HCT116 (cell line): Measurements from ENCODE around the gene DAZAP2. TPM values are rescaled to one million over a fixed set of nuclear protein-coding genes. Genes with fewer than 3 reads are reported as not detected.

Experiments used
- ATAC-seq: fragments of 200-7000 bp; cut with Tn5 transposase; 2 replicates; pipeline ENCODE4 v1.9.1; 2020; ENCODE audit warnings: mild to moderate bottlenecking, moderate library complexity
- BruUV-seq: library from RNA; stranded (reverse); fragments of 400-500 nt; replicated peaks from 2 replicates; lab custom pipeline; 2021; lab: Mats Ljungman, UMichigan
- CTCF ChIA-PET: fragments of 300-600 bp; sonication (Branson Sonifier 250); formaldehyde crosslinking; loops from one replicate; lab custom pipeline; 2021; ENCODE audit warnings: antibody characterized with exemption; lab: Charles Lee
- POLR2A ChIA-PET: fragments of 300-600, 350-600 bp; sonication (Branson Sonifier 250); formaldehyde crosslinking; loops from one replicate; lab custom pipeline; 2021; ENCODE audit warnings: antibody characterized with exemption; lab: Charles Lee
- RAD21 ChIA-PET, 2 experiments: fragments of 300-600 bp; sonication (Branson Sonifier 250); formaldehyde crosslinking; loops; one replicate each; lab custom pipeline; 2023; ENCODE audit warnings: low total read pairs in 2 of 2; ENCODE audit not compliant: uncharacterized antibody in 2 of 2, unreplicated experiment in 2 of 2, low non-redundant PET in 1 of 2; lab: Charles Lee
- DNase-seq: peaks from one replicate; pipeline ENCODE4 v3.0.0-alpha.2; 2010; ENCODE audit warnings: low read depth, low spot score
- H2AFZ ChIP-seq: fragments of 200-600 bp; shearing (Covaris generic), sonication (generic); 2 replicates; pipeline ENCODE4 v1.6.1; 2017; ENCODE audit warnings: low read depth, mixed run types, mixed read lengths, antibody characterized with exemption, low read length; ENCODE audit not compliant: poor library complexity, severe bottlenecking
- H3K27ac ChIP-seq: 2 replicates; pipeline ENCODE4 v1.5.1; 2012; ENCODE audit warnings: low read depth, low read length
- H3K27me3 ChIP-seq: fragments of 200-600 bp; sonication (generic); 2 replicates; pipeline ENCODE4 v1.6.1; 2016; ENCODE audit warnings: mixed run types, low read length, mixed read lengths; ENCODE audit not compliant: insufficient read depth
- H3K36me3 ChIP-seq, 2 experiments: fragments of 200-500 bp in 1 of 2; fragments of 200-600 bp in 1 of 2; sonication (Bioruptor generic) in 1 of 2; sonication (generic) in 1 of 2; 2 replicates each; pipeline versions ENCODE4 v1.5.1 to v1.6.1; 2014 to 2016; ENCODE audit warnings: low read length in 2 of 2, inconsistent platforms in 1 of 2, mixed read lengths in 1 of 2, mixed run types in 1 of 2; ENCODE audit not compliant: insufficient read depth in 2 of 2, control insufficient read depth in 1 of 2
- H3K4me1 ChIP-seq, 2 experiments: fragments of 200-600 bp in 1 of 2; sonication (generic) in 1 of 2; 2 replicates each; pipeline versions ENCODE4 v1.5.1 to v1.6.1; 2012 to 2017; ENCODE audit warnings: low read length in 2 of 2, inconsistent platforms in 1 of 2, mild to moderate bottlenecking in 1 of 2, mixed read lengths in 1 of 2, mixed run types in 1 of 2, moderate library complexity in 1 of 2; ENCODE audit not compliant: insufficient read depth in 2 of 2, control insufficient read depth in 1 of 2
- H3K4me2 ChIP-seq: fragments of 200-600 bp; sonication (generic); 2 replicates; pipeline ENCODE4 v1.6.1; 2017; ENCODE audit warnings: mixed run types, low read length, mixed read lengths
- H3K4me3 ChIP-seq, 2 experiments: fragments of 200-600 bp in 1 of 2; sonication (generic) in 1 of 2; replicated peaks in 1 of 2; 2 replicates each; pipeline ENCODE4 v1.5.1; 2011 to 2016; ENCODE audit warnings: low read length in 2 of 2, control low read depth in 1 of 2, low read depth in 1 of 2, mild to moderate bottlenecking in 1 of 2, mixed read lengths in 1 of 2, mixed run types in 1 of 2
- H3K79me2 ChIP-seq: fragments of 200-600 bp; sonication (generic); 2 replicates; pipeline ENCODE4 v1.6.1; 2017; ENCODE audit warnings: mild to moderate bottlenecking, mixed run types, low read length, moderate library complexity, mixed read lengths; ENCODE audit not compliant: insufficient read depth
- H3K9ac ChIP-seq: fragments of 200-600 bp; sonication (generic); 2 replicates; pipeline ENCODE4 v1.6.1; 2016; ENCODE audit warnings: low read length, mixed read lengths
- H3K9me2 ChIP-seq: fragments of 200-600 bp; sonication (generic), shearing (Covaris generic); 2 replicates; pipeline ENCODE4 v1.6.1; 2017; ENCODE audit warnings: mixed run types, mild to moderate bottlenecking, moderate library complexity; ENCODE audit not compliant: insufficient read depth
- H3K9me3 ChIP-seq, 2 experiments: fragments of 200-500 bp in 1 of 2; fragments of 200-600 bp in 1 of 2; sonication (Bioruptor generic) in 1 of 2; sonication (generic) in 1 of 2; 2 replicates each; pipeline ENCODE4 v1.6.1; 2014 to 2017; ENCODE audit warnings: low read length in 2 of 2, mixed read lengths in 2 of 2, inconsistent platforms in 1 of 2, low read depth in 1 of 2, mild to moderate bottlenecking in 1 of 2, mixed run types in 1 of 2, moderate library complexity in 1 of 2; ENCODE audit not compliant: control insufficient read depth in 1 of 2, insufficient read depth in 1 of 2
- H4K20me1 ChIP-seq: fragments of 200-600 bp; sonication (generic), shearing (Covaris generic); 2 replicates; pipeline ENCODE4 v1.6.1; 2017; ENCODE audit warnings: mixed run types, mild to moderate bottlenecking, moderate library complexity; ENCODE audit not compliant: insufficient read depth
- ATF3 ChIP-seq: IDR thresholded peaks from 2 replicates; pipeline ENCODE4 v1.6.1; 2012
- CBX3 ChIP-seq: IDR thresholded peaks from 2 replicates; pipeline ENCODE4 v1.6.1; 2012; ENCODE audit warnings: low read depth
- CEBPB ChIP-seq: IDR thresholded peaks from 2 replicates; pipeline ENCODE4 v1.6.1; 2012; ENCODE audit warnings: low read depth
- JUND ChIP-seq: IDR thresholded peaks from 2 replicates; pipeline ENCODE4 v1.6.1; 2012
- POLR2AphosphoS5 ChIP-seq: IDR thresholded peaks from 2 replicates; pipeline ENCODE4 v1.6.1; 2011; ENCODE audit warnings: mild to moderate bottlenecking, low read depth, low read length, moderate library complexity
- SIN3A ChIP-seq: IDR thresholded peaks from 2 replicates; pipeline ENCODE4 v1.6.1; 2012; ENCODE audit warnings: low read depth
- SP1 ChIP-seq: IDR thresholded peaks from 2 replicates; pipeline ENCODE4 v1.6.1; 2012; ENCODE audit warnings: low read depth
- TCF7L2 ChIP-seq: IDR thresholded peaks from 2 replicates; pipeline ENCODE4 v1.7.0; 2011; ENCODE audit warnings: borderline replicate concordance, inconsistent platforms; ENCODE audit not compliant: insufficient read depth, insufficient read length; ENCODE audit errors: extremely low read depth
- intact Hi-C: fragments of 100-400 bp; cut with micrococcal nuclease; formaldehyde crosslinking; loops from 2 replicates; pipeline ENCODE4 v1.10.0; 2022
- total RNA-seq: library from RNA; stranded (reverse); gene quantifications from one replicate; pipeline ENCODE4 v1.2.1, GENCODE V29; 2021; ENCODE audit not compliant: unreplicated experiment
- TF ChIP-seq, protein P1 (sequence below): IDR thresholded peaks from 2 replicates; pipeline ENCODE4 v1.6.1; 2012; ENCODE audit warnings: low read depth

The DAZAP2 gene
- total RNA-seq, 1 experiment from 2014 or later = 157 TPM

DNA sequence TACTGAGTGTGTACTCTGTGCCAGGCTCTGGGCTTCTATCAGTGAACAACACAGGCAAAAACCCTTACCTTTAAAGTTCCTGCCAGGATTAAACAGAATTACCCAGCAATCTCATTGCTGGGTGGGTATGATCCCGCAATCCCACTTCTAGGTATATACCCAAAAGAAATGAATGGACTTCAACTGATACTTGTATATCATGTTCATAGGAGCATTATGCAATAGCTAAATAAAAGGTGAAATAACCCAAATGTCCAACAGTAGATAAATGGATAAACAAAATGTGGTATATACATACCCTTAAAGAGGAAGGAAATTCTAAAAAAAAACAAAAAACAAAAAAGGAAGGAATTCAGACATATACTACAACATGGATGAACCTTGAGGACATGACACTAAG, 14.7 kb downstream of the DAZAP2 start:
- no TSS peak for BruUV-seq
- intact Hi-C loops = no loop called here
- no peak for ATAC-seq
- RAD21 ChIA-PET = no interaction called here
- Histone ChIP-seq H3K79me2 (peaks cover 33% of the 10 kb centered on the region), H3K27ac (no peak overlapping the region), H3K4me2 (no peak overlapping the region), H3K9me2 (no peaks in the 10 kb centered on the region), H2AFZ (no peak overlapping the region), H3K4me3 (no peak overlapping the region), H3K9me3 (no peaks in the 10 kb centered on the region), H3K4me1 (no peaks in the 10 kb centered on the region), H4K20me1 (peaks cover 5% of the 10 kb centered on the region; the same call in 1 of the 2 replicates), H3K27me3 (no peaks in the 10 kb centered on the region), H3K9ac (no peak overlapping the region), H3K36me3 (peaks cover 2 to 9% of the 10 kb centered on the region in 2 experiments; a peak in 2 of 4 replicates)
- CTCF ChIA-PET = interaction anchor here (0.8 to 1.6 kb wide), 4 partner anchors 9 to 88 kb away, joined by 7 to 23 read pairs (median 8); partner anchors contain the start of gene DAZAP2
- no peak for DNase-seq
- TF ChIP-seq TCF7L2 = no peak
- TF ChIP-seq SIN3A = no peak
- no peak for TF ChIP-seq CEBPB
- TF ChIP-seq SP1 = no peak
- TF ChIP-seq, protein P1, sequence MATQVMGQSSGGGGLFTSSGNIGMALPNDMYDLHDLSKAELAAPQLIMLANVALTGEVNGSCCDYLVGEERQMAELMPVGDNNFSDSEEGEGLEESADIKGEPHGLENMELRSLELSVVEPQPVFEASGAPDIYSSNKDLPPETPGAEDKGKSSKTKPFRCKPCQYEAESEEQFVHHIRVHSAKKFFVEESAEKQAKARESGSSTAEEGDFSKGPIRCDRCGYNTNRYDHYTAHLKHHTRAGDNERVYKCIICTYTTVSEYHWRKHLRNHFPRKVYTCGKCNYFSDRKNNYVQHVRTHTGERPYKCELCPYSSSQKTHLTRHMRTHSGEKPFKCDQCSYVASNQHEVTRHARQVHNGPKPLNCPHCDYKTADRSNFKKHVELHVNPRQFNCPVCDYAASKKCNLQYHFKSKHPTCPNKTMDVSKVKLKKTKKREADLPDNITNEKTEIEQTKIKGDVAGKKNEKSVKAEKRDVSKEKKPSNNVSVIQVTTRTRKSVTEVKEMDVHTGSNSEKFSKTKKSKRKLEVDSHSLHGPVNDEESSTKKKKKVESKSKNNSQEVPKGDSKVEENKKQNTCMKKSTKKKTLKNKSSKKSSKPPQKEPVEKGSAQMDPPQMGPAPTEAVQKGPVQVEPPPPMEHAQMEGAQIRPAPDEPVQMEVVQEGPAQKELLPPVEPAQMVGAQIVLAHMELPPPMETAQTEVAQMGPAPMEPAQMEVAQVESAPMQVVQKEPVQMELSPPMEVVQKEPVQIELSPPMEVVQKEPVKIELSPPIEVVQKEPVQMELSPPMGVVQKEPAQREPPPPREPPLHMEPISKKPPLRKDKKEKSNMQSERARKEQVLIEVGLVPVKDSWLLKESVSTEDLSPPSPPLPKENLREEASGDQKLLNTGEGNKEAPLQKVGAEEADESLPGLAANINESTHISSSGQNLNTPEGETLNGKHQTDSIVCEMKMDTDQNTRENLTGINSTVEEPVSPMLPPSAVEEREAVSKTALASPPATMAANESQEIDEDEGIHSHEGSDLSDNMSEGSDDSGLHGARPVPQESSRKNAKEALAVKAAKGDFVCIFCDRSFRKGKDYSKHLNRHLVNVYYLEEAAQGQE = no peak
- no peak for TF ChIP-seq JUND
- no peak for TF ChIP-seq POLR2AphosphoS5
- TF ChIP-seq CBX3 = no peak
- no peak for TF ChIP-seq ATF3
- POLR2A ChIA-PET = interaction anchor here (0.5 to 1.3 kb wide), 3 partner anchors 9 to 739 kb away, joined by 3 to 4 read pairs (median 3); no protein-coding TSS in a partner anchor
